Kidney (tissue), 14 donors: ENCODE results near the gene RXRG. TPM values are rescaled to one million over a fixed set of nuclear protein-coding genes. Genes with fewer than 3 reads are reported as not detected.

Source experiments
- DNase-seq, 5 donors: peaks; one replicate each; pipeline ENCODE4 v3.0.0-alpha.2; 2013 to 2020
- FAIRE-seq: peaks from 2 replicates; lab custom pipeline; 2012; peaks lifted over from hg19 to GRCh38; lab: Jason Lieb, UNC
- H3K27ac ChIP-seq, 2 donors: one replicate each; pipeline ENCODE4 v1.7.0; 2013; ENCODE audit warnings: low read depth in 2 of 2, low read length in 2 of 2, inconsistent platforms in 1 of 2
- H3K27me3 ChIP-seq: one replicate; pipeline ENCODE4 v1.7.1; 2013; ENCODE audit warnings: low read length, inconsistent platforms; ENCODE audit not compliant: control insufficient read depth, insufficient read depth
- H3K36me3 ChIP-seq, 3 donors: one replicate each; pipeline versions ENCODE4 v1.7.0 to v1.7.1; 2013; ENCODE audit warnings: low read length in 3 of 3, control low read depth in 1 of 3, inconsistent platforms in 1 of 3; ENCODE audit not compliant: insufficient read depth in 3 of 3, control insufficient read depth in 2 of 3
- H3K4me1 ChIP-seq, 3 donors: one replicate each; pipeline versions ENCODE4 v1.7.0 to v1.7.1; 2013; ENCODE audit warnings: low read length in 3 of 3, inconsistent platforms in 1 of 3, low read depth in 1 of 3; ENCODE audit not compliant: control insufficient read depth in 2 of 3, insufficient read depth in 2 of 3
- H3K4me3 ChIP-seq, 3 donors: one replicate each; pipeline versions ENCODE4 v1.7.0 to v1.8.1; 2013; ENCODE audit warnings: low read length in 3 of 3, control low read depth in 1 of 3, inconsistent platforms in 1 of 3
- H3K9ac ChIP-seq, 3 donors: one replicate each; pipeline versions ENCODE4 v1.7.0 to v1.7.1; 2013; ENCODE audit warnings: low read length in 3 of 3, control low read depth in 1 of 3, inconsistent platforms in 1 of 3
- H3K9me3 ChIP-seq, 3 donors: one replicate each; pipeline versions ENCODE4 v1.7.0 to v1.7.1; 2013; ENCODE audit warnings: low read length in 3 of 3, control low read depth in 1 of 3, inconsistent platforms in 1 of 3; ENCODE audit not compliant: control insufficient read depth in 2 of 3, insufficient read depth in 1 of 3
- intact Hi-C: fragments of 100-400 bp; cut with DNase I; formaldehyde crosslinking; loops from one replicate; pipeline ENCODE4 v1.11.1; 2022
- polyA plus RNA-seq: library from polyadenylated mRNA; stranded (reverse); fragments of 350-450 nt; fragmentation: Illumina TruSeq; extraction: RNeasy Lipid Tissue Mini Kit (QIAGEN cat#74804); gene quantifications from one replicate; pipeline ENCODE4 v1.2.3, GENCODE V29; 2014; ENCODE audit warnings: low read depth, low replicate concordance; ENCODE audit not compliant: insufficient read depth
- total RNA-seq: library from RNA; stranded (reverse); fragmentation: NEBNext Ultra II Directional; extraction: Animal tissue kit (Norgen Biotek cat#: 25700); gene quantifications from one replicate; pipeline ENCODE4 v1.2.1, GENCODE V29; 2021
- TF ChIP-seq, protein P1 (sequence below): IDR thresholded peaks from 3 replicates; pipeline ENCODE4 v1.5.1; 2012; ENCODE audit warnings: mild to moderate bottlenecking, moderate library complexity, borderline replicate concordance; ENCODE audit not compliant: insufficient read depth; ENCODE audit errors: extremely low read depth
- donor health status: control.
- donor health status: control.
- donor health status: control.
- donor health status: control.
- donor health status: control.
- donor health status: DM: yes; HTN: yes; CAD: no.
- donor health status: Normal renal cell carcinoma (clear cell type).

The RXRG gene
- total and polyA plus RNA-seq, 2 donors from 2014 or later: 0.39 to 0.44 TPM

DNA sequence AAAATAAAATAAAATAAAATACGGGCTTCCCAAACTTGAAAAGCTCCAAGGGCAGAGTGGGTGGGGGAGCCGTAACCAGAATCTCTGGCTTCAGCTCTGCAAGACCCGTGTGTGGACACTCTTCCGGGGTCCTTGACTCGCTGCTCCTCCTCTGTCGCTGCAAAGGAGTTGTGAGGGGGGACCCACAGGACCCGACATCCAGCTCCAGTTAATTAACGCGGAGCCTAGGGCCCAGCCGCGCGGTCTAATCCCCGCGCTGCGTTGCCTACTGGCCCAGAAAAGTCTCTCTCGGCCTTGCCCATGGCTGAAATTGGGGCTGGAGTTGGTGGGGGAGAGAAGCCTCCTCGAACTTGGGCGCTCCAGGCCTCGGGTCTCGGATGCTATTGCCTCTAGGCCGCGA is 90.2 kb downstream of the RXRG start:
- TF ChIP-seq, protein P1, sequence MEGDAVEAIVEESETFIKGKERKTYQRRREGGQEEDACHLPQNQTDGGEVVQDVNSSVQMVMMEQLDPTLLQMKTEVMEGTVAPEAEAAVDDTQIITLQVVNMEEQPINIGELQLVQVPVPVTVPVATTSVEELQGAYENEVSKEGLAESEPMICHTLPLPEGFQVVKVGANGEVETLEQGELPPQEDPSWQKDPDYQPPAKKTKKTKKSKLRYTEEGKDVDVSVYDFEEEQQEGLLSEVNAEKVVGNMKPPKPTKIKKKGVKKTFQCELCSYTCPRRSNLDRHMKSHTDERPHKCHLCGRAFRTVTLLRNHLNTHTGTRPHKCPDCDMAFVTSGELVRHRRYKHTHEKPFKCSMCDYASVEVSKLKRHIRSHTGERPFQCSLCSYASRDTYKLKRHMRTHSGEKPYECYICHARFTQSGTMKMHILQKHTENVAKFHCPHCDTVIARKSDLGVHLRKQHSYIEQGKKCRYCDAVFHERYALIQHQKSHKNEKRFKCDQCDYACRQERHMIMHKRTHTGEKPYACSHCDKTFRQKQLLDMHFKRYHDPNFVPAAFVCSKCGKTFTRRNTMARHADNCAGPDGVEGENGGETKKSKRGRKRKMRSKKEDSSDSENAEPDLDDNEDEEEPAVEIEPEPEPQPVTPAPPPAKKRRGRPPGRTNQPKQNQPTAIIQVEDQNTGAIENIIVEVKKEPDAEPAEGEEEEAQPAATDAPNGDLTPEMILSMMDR: no peak

DNA sequence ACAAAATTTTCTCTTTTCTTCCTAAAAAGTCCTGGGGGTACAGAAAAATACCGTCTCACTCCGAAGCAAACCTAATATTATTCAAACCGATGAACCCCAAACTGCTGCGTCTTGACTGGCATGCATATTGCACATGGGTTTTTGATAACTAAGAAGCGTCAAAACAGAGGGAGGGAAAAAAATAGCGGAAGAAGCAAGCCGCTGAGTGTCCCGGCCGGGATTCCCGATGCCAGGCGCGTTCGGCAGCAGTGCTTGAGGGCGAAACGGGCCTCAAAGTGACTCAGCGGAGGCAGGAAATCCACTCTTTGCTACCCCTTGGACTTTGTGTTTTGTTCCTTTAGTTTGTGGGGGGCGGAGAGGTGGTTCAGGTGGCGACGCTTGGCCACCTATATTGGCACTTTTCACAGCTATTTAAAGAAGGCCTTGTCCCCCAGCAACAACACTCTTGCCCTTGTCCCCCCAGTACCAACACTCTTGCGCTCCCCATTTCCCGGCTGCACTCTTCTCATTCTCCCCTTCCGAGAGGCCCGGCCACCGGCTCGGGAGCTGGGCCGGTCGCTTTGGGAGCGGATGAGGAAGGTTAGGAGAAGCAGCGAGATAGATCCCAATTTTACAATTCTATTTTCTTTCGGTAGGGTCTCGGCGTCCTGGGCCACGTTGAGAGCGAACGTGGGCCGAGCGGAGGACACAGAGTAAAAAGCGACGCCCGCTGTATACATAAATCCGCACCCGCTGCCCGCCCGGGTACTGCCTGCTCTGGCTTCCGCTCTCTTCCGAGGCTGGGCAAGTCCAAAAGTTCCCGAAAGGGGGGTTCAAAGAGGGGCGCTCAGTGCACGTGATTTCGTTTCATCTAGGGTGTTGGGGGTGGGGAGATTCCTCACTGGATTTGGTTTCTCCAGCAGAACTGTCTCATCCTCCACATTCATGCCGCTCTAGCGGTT is 90.9 kb downstream of the RXRG start:
- TF ChIP-seq, protein P1: no peak
- FAIRE-seq (no peak), DNase-seq (peak in 3 of 5 donors; percentile 24 to 41 (median 37))
- Histone ChIP-seq H3K9me3 (no peaks in the 10 kb centered on the region), H3K27me3 (peaks cover 73% of the 10 kb centered on the region), H3K27ac (no peak overlapping the region), H3K36me3 (no peaks in the 10 kb centered on the region), H3K9ac (no peak overlapping the region), H3K4me3 (no peak overlapping the region), H3K4me1 (peaks cover 0 to 8% (median 0%) of the 10 kb centered on the region in 3 donors)
- intact Hi-C loops: no loop called here

More for the DNA sequence above, 90.2 kb downstream of the RXRG start:
- H3K9me3 ChIP-seq: no peaks in the 10 kb centered on the region
- FAIRE-seq (no peak), DNase-seq (no peak)
- no peaks in the 10 kb centered on the region for H3K36me3 ChIP-seq
- intact Hi-C loops: no loop called here
- H3K4me1 ChIP-seq: peaks cover 0 to 8% (median 0%) of the 10 kb centered on the region in 3 donors
- no peak overlapping the region for H3K9ac ChIP-seq
- H3K4me3 ChIP-seq: no peak overlapping the region
- H3K27me3 ChIP-seq: peaks cover 67% of the 10 kb centered on the region
- no peak overlapping the region for H3K27ac ChIP-seq

DNA sequence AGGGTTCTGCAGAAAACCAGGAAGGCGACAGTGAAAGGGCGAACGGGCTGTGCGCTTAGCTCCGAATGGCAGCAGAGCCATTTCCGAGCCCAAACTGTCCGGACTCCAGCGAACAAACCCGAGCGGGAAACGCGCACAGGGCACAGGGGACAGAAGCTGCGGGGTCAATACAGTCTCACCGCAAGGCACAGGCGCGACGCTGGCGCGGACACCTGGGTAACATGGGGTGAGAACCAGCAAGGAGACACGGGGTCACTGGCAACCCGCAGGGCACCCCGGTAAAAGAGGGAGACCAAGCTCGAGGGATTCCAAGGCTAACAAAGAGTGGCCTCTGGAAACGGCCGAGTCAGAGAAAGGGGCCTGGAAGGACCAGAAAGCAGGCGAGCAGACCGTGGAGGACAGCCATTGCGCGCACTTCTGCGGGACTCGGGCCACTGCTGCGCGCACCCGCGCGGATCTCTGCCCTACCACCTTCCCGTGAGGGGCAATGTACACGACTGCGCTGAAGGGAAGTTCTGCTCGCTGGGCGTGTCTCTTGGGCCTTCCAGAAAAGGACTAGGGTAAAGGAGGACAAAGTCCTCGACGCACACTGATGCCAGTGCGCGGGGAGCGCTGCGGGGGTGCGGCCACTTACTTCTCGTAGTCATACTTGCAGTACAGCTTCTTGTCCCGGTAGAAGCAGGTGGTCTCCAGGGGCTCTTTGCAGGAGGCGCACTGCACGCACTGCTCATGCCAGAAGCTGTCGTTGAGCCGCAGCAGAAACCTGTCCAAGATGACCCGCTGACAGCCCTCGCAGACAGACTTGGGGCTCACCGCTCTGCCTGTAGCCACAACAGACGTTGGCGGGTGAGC is 92.3 kb downstream of the RXRG start:
- H3K4me1 ChIP-seq: peaks cover 0 to 8% (median 0%) of the 10 kb centered on the region in 3 donors
- peak overlapping the region in 1 of 3 donors; percentile 32 for H3K4me3 ChIP-seq
- H3K36me3 ChIP-seq: no peaks in the 10 kb centered on the region
- H3K9ac ChIP-seq: no peak overlapping the region
- FAIRE-seq (no peak), DNase-seq (peak in 4 of 5 donors; percentile 29 to 56 (median 42))
- intact Hi-C loops: no loop called here
- no peak overlapping the region for H3K27ac ChIP-seq
- no peaks in the 10 kb centered on the region for H3K9me3 ChIP-seq
- TF ChIP-seq, protein P1: no peak
- H3K27me3 ChIP-seq: peaks cover 76% of the 10 kb centered on the region
